Left ventricle myocardium inferior (tissue), 1 donor: ENCODE measurements around the gene ZNF117. TPM values are rescaled to one million over a fixed set of nuclear protein-coding genes. Genes with fewer than 3 reads are reported as not detected.

Experiments used
- DNase-seq: peaks from one replicate; pipeline ENCODE4 v3.0.0-alpha.2; 2020
- H3K27ac ChIP-seq: fragments of 200-600 bp; replicated peaks from 2 replicates; pipeline ENCODE4 v1.8.0; 2021
- H3K27me3 ChIP-seq: fragments of 200-600 bp; 2 replicates; pipeline ENCODE4 v1.8.0; 2021; ENCODE audit warnings: low read depth
- H3K36me3 ChIP-seq: fragments of 200-600 bp; 2 replicates; pipeline ENCODE4 v1.8.0; 2021
- H3K4me1 ChIP-seq: fragments of 200-600 bp; 2 replicates; pipeline ENCODE4 v1.8.0; 2021
- H3K4me3 ChIP-seq: fragments of 200-600 bp; 2 replicates; pipeline ENCODE4 v1.8.0; 2021; ENCODE audit warnings: mild to moderate bottlenecking, moderate library complexity
- H3K9me3 ChIP-seq: fragments of 200-600 bp; replicated peaks from 2 replicates; pipeline ENCODE4 v1.8.0; 2021
- CTCF ChIP-seq: fragments of 200-600 bp; IDR thresholded peaks from 2 replicates; pipeline ENCODE4 v1.8.0; 2021; ENCODE audit warnings: antibody characterized with exemption, mild to moderate bottlenecking, borderline replicate concordance
- intact Hi-C: fragments of 100-400 bp; cut with micrococcal nuclease; formaldehyde crosslinking; loops from one replicate; pipeline ENCODE4 v1.11.0; 2022
- total RNA-seq: library from RNA; stranded (reverse); fragmentation: NEBNext Ultra II Directional; extraction: Animal tissue kit (Norgen Biotek cat#: 25700); gene quantifications from one replicate; pipeline ENCODE4 v1.2.1, GENCODE V29; 2021
- donor health status: DM: no; HTN: yes; CAD: no; lungs with severe emphysema.

The ZNF117 gene
- total RNA-seq, 1 donor from 2014 or later: 3.2 TPM

- intact Hi-C loops: no loop called here
- Histone ChIP-seq H3K4me3 (no peak overlapping the region), H3K27ac (no peak overlapping the region), H3K9me3 (peaks cover 82% of the 10 kb centered on the region), H3K27me3 (no peaks in the 10 kb centered on the region), H3K36me3 (peaks cover 42% of the 10 kb centered on the region), H3K4me1 (peaks cover 23% of the 10 kb centered on the region)
- TF ChIP-seq CTCF: no peak
- DNase-seq: no peak
Measured at GRCh38 chr7:64993901-64994300, 3.1 kb upstream of the ZNF117 start.

GRCh38 chr7:64992971-64993370, 2.1 kb upstream of the ZNF117 start:
- Histone ChIP-seq H3K27me3 (no peaks in the 10 kb centered on the region), H3K36me3 (peaks cover 38% of the 10 kb centered on the region), H3K9me3 (peaks cover 84% of the 10 kb centered on the region), H3K4me3 (no peak overlapping the region), H3K4me1 (peaks cover 15% of the 10 kb centered on the region), H3K27ac (no peak overlapping the region)
- no peak for TF ChIP-seq CTCF
- no peak for DNase-seq
- intact Hi-C loops: no loop called here

- intact Hi-C loops: no loop called here
- Histone ChIP-seq H3K9me3 (peaks cover 83% of the 10 kb centered on the region), H3K27me3 (no peaks in the 10 kb centered on the region), H3K4me3 (no peak overlapping the region), H3K4me1 (no peaks in the 10 kb centered on the region), H3K36me3 (peaks cover 60% of the 10 kb centered on the region), H3K27ac (no peak overlapping the region)
- no peak for DNase-seq
- TF ChIP-seq CTCF: no peak
Measured at GRCh38 chr7:64990216-64990615, 620 bp downstream of the ZNF117 start.

- intact Hi-C loops: no loop called here
- no peak for DNase-seq
- Histone ChIP-seq H3K9me3 (peaks cover 100% of the 10 kb centered on the region), H3K4me1 (no peaks in the 10 kb centered on the region), H3K27me3 (no peaks in the 10 kb centered on the region), H3K36me3 (peaks cover 67% of the 10 kb centered on the region), H3K4me3 (no peak overlapping the region), H3K27ac (no peak overlapping the region)
- no peak for TF ChIP-seq CTCF
Measured at GRCh38 chr7:64978497-64979203, 12.2 kb downstream of the ZNF117 start.

DNA sequence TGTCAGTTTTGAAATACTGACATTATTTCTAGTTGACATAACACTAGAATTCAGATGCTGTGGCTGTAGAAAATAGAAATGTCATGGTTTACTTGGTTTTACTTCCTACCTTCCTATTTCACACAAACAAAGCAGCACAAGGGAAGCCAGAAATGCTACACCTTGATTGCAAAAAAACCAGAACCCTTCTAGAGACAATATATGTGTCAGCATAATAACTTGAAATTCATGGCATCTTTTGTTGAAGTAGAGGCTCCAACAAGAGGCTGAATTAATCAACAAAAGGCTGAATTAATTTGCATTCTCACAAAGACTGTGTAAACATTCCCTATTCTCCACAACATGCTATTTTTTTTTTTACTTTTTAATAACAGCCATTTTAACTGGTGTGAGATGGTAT, 25.2 kb downstream of the ZNF117 start:
- no peak for TF ChIP-seq CTCF
- Histone ChIP-seq H3K9me3 (peaks cover 19% of the 10 kb centered on the region), H3K4me1 (no peaks in the 10 kb centered on the region)

More for the DNA sequence above, 25.2 kb downstream of the ZNF117 start:
- no peak overlapping the region for H3K27ac ChIP-seq
- H3K4me3 ChIP-seq: no peak overlapping the region
- DNase-seq: no peak
- H3K27me3 ChIP-seq: no peaks in the 10 kb centered on the region
- H3K36me3 ChIP-seq: no peaks in the 10 kb centered on the region
- intact Hi-C loops: no loop called here
